HCT116 (cell line): ENCODE results near the gene TNKS2. TPM values are rescaled to one million over a fixed set of nuclear protein-coding genes. Genes with fewer than 3 reads are reported as not detected.

Source experiments
- ATAC-seq: fragments of 200-7000 bp; cut with Tn5 transposase; 2 replicates; pipeline ENCODE4 v1.9.1; 2020; ENCODE audit warnings: mild to moderate bottlenecking, moderate library complexity
- BruUV-seq: library from RNA; stranded (reverse); fragments of 400-500 nt; replicated peaks from 2 replicates; lab custom pipeline; 2021; lab: Mats Ljungman, UMichigan
- CTCF ChIA-PET: fragments of 300-600 bp; sonication (Branson Sonifier 250); formaldehyde crosslinking; loops from one replicate; lab custom pipeline; 2021; ENCODE audit warnings: antibody characterized with exemption; lab: Charles Lee
- POLR2A ChIA-PET: fragments of 300-600, 350-600 bp; sonication (Branson Sonifier 250); formaldehyde crosslinking; loops from one replicate; lab custom pipeline; 2021; ENCODE audit warnings: antibody characterized with exemption; lab: Charles Lee
- RAD21 ChIA-PET, 2 experiments: fragments of 300-600 bp; sonication (Branson Sonifier 250); formaldehyde crosslinking; loops; one replicate each; lab custom pipeline; 2023; ENCODE audit warnings: low total read pairs in 2 of 2; ENCODE audit not compliant: uncharacterized antibody in 2 of 2, unreplicated experiment in 2 of 2, low non-redundant PET in 1 of 2; lab: Charles Lee
- DNase-seq: peaks from one replicate; pipeline ENCODE4 v3.0.0-alpha.2; 2010; ENCODE audit warnings: low read depth, low spot score
- H2AFZ ChIP-seq: fragments of 200-600 bp; shearing (Covaris generic), sonication (generic); 2 replicates; pipeline ENCODE4 v1.6.1; 2017; ENCODE audit warnings: low read depth, mixed run types, mixed read lengths, antibody characterized with exemption, low read length; ENCODE audit not compliant: poor library complexity, severe bottlenecking
- H3K27ac ChIP-seq: 2 replicates; pipeline ENCODE4 v1.5.1; 2012; ENCODE audit warnings: low read depth, low read length
- H3K27me3 ChIP-seq: fragments of 200-600 bp; sonication (generic); 2 replicates; pipeline ENCODE4 v1.6.1; 2016; ENCODE audit warnings: mixed run types, low read length, mixed read lengths; ENCODE audit not compliant: insufficient read depth
- H3K36me3 ChIP-seq, 2 experiments: fragments of 200-500 bp in 1 of 2; fragments of 200-600 bp in 1 of 2; sonication (Bioruptor generic) in 1 of 2; sonication (generic) in 1 of 2; 2 replicates each; pipeline versions ENCODE4 v1.5.1 to v1.6.1; 2014 to 2016; ENCODE audit warnings: low read length in 2 of 2, inconsistent platforms in 1 of 2, mixed read lengths in 1 of 2, mixed run types in 1 of 2; ENCODE audit not compliant: insufficient read depth in 2 of 2, control insufficient read depth in 1 of 2
- H3K4me1 ChIP-seq, 2 experiments: fragments of 200-600 bp in 1 of 2; sonication (generic) in 1 of 2; 2 replicates each; pipeline versions ENCODE4 v1.5.1 to v1.6.1; 2012 to 2017; ENCODE audit warnings: low read length in 2 of 2, inconsistent platforms in 1 of 2, mild to moderate bottlenecking in 1 of 2, mixed read lengths in 1 of 2, mixed run types in 1 of 2, moderate library complexity in 1 of 2; ENCODE audit not compliant: insufficient read depth in 2 of 2, control insufficient read depth in 1 of 2
- H3K4me2 ChIP-seq: fragments of 200-600 bp; sonication (generic); 2 replicates; pipeline ENCODE4 v1.6.1; 2017; ENCODE audit warnings: mixed run types, low read length, mixed read lengths
- H3K4me3 ChIP-seq, 2 experiments: fragments of 200-600 bp in 1 of 2; sonication (generic) in 1 of 2; replicated peaks in 1 of 2; 2 replicates each; pipeline ENCODE4 v1.5.1; 2011 to 2016; ENCODE audit warnings: low read length in 2 of 2, control low read depth in 1 of 2, low read depth in 1 of 2, mild to moderate bottlenecking in 1 of 2, mixed read lengths in 1 of 2, mixed run types in 1 of 2
- H3K79me2 ChIP-seq: fragments of 200-600 bp; sonication (generic); 2 replicates; pipeline ENCODE4 v1.6.1; 2017; ENCODE audit warnings: mild to moderate bottlenecking, mixed run types, low read length, moderate library complexity, mixed read lengths; ENCODE audit not compliant: insufficient read depth
- H3K9ac ChIP-seq: fragments of 200-600 bp; sonication (generic); 2 replicates; pipeline ENCODE4 v1.6.1; 2016; ENCODE audit warnings: low read length, mixed read lengths
- H3K9me2 ChIP-seq: fragments of 200-600 bp; sonication (generic), shearing (Covaris generic); 2 replicates; pipeline ENCODE4 v1.6.1; 2017; ENCODE audit warnings: mixed run types, mild to moderate bottlenecking, moderate library complexity; ENCODE audit not compliant: insufficient read depth
- H3K9me3 ChIP-seq, 2 experiments: fragments of 200-500 bp in 1 of 2; fragments of 200-600 bp in 1 of 2; sonication (Bioruptor generic) in 1 of 2; sonication (generic) in 1 of 2; 2 replicates each; pipeline ENCODE4 v1.6.1; 2014 to 2017; ENCODE audit warnings: low read length in 2 of 2, mixed read lengths in 2 of 2, inconsistent platforms in 1 of 2, low read depth in 1 of 2, mild to moderate bottlenecking in 1 of 2, mixed run types in 1 of 2, moderate library complexity in 1 of 2; ENCODE audit not compliant: control insufficient read depth in 1 of 2, insufficient read depth in 1 of 2
- H4K20me1 ChIP-seq: fragments of 200-600 bp; sonication (generic), shearing (Covaris generic); 2 replicates; pipeline ENCODE4 v1.6.1; 2017; ENCODE audit warnings: mixed run types, mild to moderate bottlenecking, moderate library complexity; ENCODE audit not compliant: insufficient read depth
- CBX3 ChIP-seq: IDR thresholded peaks from 2 replicates; pipeline ENCODE4 v1.6.1; 2012; ENCODE audit warnings: low read depth
- EGR1 ChIP-seq: IDR thresholded peaks from 2 replicates; pipeline ENCODE4 v1.6.1; 2012; ENCODE audit warnings: low read depth
- ELF1 ChIP-seq: IDR thresholded peaks from 2 replicates; pipeline ENCODE4 v1.6.1; 2012; ENCODE audit warnings: low read depth, borderline replicate concordance
- EZH2 ChIP-seq: fragments of 200-600 bp; sonication (generic); IDR thresholded peaks from 2 replicates; pipeline ENCODE4 v1.6.1; 2017; ENCODE audit warnings: antibody characterized with exemption, mixed run types
- JUND ChIP-seq: IDR thresholded peaks from 2 replicates; pipeline ENCODE4 v1.6.1; 2012
- SIN3A ChIP-seq: IDR thresholded peaks from 2 replicates; pipeline ENCODE4 v1.6.1; 2012; ENCODE audit warnings: low read depth
- SP1 ChIP-seq: IDR thresholded peaks from 2 replicates; pipeline ENCODE4 v1.6.1; 2012; ENCODE audit warnings: low read depth
- SRF ChIP-seq: IDR thresholded peaks from 2 replicates; pipeline ENCODE4 v1.6.1; 2012; ENCODE audit warnings: low read depth
- ZFX ChIP-seq: fragments of 450-650 bp; IDR thresholded peaks from 2 replicates; pipeline ENCODE4 v1.6.1; 2017
- intact Hi-C: fragments of 100-400 bp; cut with micrococcal nuclease; formaldehyde crosslinking; loops from 2 replicates; pipeline ENCODE4 v1.10.0; 2022
- total RNA-seq: library from RNA; stranded (reverse); gene quantifications from one replicate; pipeline ENCODE4 v1.2.1, GENCODE V29; 2021; ENCODE audit not compliant: unreplicated experiment
- TF ChIP-seq, protein P1 (sequence below), 3 experiments: fragments of 200-600 bp in 1 of 3; sonication (generic) in 1 of 3; IDR thresholded peaks in 2 of 3; conservative IDR thresholded peaks in 1 of 3; 2 replicates each; pipeline ENCODE4 v1.5.1; 2012 to 2017; ENCODE audit warnings: low read depth in 2 of 3, low read length in 2 of 3, antibody characterized with exemption in 1 of 3, borderline replicate concordance in 1 of 3, control low read depth in 1 of 3, mild to moderate bottlenecking in 1 of 3, mixed read lengths in 1 of 3, mixed run types in 1 of 3, moderate library complexity in 1 of 3; ENCODE audit not compliant: insufficient read depth in 1 of 3
- TF ChIP-seq, protein P2 (sequence below): IDR thresholded peaks from 2 replicates; pipeline ENCODE4 v1.6.1; 2011; ENCODE audit warnings: mild to moderate bottlenecking, low read length, moderate library complexity; ENCODE audit not compliant: insufficient replicate concordance; ENCODE audit errors: extremely low read depth
- TF ChIP-seq, protein P3 (sequence below): IDR thresholded peaks from 2 replicates; pipeline ENCODE4 v1.6.1; 2012; ENCODE audit warnings: low read depth

The TNKS2 gene
- total RNA-seq, 1 experiment from 2014 or later = 20.7 TPM

DNA sequence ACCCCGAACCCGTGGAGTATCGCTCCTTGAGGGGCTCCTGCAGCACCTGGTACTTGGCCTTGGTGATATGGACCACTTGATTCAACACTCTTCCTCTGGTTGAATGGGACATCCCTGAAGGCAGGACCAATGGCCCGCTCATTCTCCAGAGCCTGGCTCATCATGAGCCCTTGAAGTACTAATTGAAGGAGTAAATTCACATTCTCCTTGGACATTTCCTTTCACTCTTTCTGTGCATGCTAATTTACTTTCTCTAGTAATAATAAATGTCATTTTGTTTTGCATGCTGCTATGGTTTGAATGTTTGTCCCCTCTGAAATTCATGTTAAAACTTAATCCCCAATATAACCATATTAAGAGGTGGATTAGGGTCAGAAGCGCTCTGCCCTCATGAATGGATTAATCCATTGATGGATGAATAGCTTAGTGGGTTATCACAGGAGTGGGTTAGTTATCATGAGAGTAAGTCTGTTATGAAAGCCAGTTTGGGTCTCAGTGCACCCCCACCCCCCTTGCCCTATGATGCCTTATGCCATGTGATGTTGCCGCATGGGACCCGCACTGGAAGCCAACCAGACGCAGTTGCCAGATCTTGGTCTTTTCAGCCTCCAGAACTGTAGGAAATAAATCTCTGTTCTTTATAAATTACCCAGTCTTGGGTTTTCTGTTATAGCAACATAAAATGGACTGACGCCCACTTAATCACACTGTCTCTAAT, 87.3 kb downstream of the TNKS2 start (continued):
- no peak for TF ChIP-seq JUND

DNA sequence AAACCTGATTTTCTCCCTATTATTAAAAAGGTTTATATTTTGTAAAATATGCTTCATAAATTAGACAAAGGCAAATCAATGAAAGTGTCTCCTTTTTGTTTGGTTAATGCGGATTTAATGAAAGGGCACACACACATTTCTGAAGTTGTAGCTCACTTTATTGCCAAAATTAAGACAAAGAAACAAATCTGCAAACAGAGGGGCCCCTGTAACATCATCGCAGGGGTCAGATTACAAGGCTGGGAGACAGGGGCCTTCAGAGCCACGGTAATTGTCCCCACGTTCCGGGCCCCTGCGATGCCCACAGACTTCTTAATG, 88.7 kb downstream of the TNKS2 start:
- Histone ChIP-seq H3K9me2 (no peaks in the 10 kb centered on the region), H3K9ac (no peak overlapping the region), H4K20me1 (no peaks in the 10 kb centered on the region), H3K9me3 (no peaks in the 10 kb centered on the region), H3K4me3 (no peak overlapping the region), H3K36me3 (no peaks in the 10 kb centered on the region), H3K27ac (no peak overlapping the region), H3K4me2 (no peak overlapping the region), H3K27me3 (no peaks in the 10 kb centered on the region), H3K79me2 (no peaks in the 10 kb centered on the region), H3K4me1 (peaks cover 8 to 9% of the 10 kb centered on the region in 2 experiments; a peak in 3 of 4 replicates)
- BruUV-seq = no TSS peak
- ChIA-PET CTCF (no interaction called here), POLR2A (no interaction called here)
- ATAC-seq = no peak
- no peak for DNase-seq
- intact Hi-C loops = no loop called here
- TF ChIP-seq, protein P1, sequence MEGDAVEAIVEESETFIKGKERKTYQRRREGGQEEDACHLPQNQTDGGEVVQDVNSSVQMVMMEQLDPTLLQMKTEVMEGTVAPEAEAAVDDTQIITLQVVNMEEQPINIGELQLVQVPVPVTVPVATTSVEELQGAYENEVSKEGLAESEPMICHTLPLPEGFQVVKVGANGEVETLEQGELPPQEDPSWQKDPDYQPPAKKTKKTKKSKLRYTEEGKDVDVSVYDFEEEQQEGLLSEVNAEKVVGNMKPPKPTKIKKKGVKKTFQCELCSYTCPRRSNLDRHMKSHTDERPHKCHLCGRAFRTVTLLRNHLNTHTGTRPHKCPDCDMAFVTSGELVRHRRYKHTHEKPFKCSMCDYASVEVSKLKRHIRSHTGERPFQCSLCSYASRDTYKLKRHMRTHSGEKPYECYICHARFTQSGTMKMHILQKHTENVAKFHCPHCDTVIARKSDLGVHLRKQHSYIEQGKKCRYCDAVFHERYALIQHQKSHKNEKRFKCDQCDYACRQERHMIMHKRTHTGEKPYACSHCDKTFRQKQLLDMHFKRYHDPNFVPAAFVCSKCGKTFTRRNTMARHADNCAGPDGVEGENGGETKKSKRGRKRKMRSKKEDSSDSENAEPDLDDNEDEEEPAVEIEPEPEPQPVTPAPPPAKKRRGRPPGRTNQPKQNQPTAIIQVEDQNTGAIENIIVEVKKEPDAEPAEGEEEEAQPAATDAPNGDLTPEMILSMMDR (IDR thresholded peaks at IDR 0.05 in 2 of 3, conservative IDR thresholded peaks at IDR 0.05 in 1 of 3; ENCODE audit: borderline replicate concordance in 1 of 3, insufficient read depth in 1 of 3, low read depth in 2 of 3, low read length in 2 of 3) = no peak
- TF ChIP-seq SP1 (no peak), ELF1 (no peak), EGR1 (no peak), SRF (no peak), EZH2 (no peak), ZFX (no peak), CBX3 (no peak), SIN3A (no peak)
- TF ChIP-seq, protein P2, sequence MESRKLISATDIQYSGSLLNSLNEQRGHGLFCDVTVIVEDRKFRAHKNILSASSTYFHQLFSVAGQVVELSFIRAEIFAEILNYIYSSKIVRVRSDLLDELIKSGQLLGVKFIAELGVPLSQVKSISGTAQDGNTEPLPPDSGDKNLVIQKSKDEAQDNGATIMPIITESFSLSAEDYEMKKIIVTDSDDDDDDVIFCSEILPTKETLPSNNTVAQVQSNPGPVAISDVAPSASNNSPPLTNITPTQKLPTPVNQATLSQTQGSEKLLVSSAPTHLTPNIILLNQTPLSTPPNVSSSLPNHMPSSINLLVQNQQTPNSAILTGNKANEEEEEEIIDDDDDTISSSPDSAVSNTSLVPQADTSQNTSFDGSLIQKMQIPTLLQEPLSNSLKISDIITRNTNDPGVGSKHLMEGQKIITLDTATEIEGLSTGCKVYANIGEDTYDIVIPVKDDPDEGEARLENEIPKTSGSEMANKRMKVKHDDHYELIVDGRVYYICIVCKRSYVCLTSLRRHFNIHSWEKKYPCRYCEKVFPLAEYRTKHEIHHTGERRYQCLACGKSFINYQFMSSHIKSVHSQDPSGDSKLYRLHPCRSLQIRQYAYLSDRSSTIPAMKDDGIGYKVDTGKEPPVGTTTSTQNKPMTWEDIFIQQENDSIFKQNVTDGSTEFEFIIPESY = no peak
- TF ChIP-seq, protein P3, sequence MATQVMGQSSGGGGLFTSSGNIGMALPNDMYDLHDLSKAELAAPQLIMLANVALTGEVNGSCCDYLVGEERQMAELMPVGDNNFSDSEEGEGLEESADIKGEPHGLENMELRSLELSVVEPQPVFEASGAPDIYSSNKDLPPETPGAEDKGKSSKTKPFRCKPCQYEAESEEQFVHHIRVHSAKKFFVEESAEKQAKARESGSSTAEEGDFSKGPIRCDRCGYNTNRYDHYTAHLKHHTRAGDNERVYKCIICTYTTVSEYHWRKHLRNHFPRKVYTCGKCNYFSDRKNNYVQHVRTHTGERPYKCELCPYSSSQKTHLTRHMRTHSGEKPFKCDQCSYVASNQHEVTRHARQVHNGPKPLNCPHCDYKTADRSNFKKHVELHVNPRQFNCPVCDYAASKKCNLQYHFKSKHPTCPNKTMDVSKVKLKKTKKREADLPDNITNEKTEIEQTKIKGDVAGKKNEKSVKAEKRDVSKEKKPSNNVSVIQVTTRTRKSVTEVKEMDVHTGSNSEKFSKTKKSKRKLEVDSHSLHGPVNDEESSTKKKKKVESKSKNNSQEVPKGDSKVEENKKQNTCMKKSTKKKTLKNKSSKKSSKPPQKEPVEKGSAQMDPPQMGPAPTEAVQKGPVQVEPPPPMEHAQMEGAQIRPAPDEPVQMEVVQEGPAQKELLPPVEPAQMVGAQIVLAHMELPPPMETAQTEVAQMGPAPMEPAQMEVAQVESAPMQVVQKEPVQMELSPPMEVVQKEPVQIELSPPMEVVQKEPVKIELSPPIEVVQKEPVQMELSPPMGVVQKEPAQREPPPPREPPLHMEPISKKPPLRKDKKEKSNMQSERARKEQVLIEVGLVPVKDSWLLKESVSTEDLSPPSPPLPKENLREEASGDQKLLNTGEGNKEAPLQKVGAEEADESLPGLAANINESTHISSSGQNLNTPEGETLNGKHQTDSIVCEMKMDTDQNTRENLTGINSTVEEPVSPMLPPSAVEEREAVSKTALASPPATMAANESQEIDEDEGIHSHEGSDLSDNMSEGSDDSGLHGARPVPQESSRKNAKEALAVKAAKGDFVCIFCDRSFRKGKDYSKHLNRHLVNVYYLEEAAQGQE = no peak
- TF ChIP-seq, all 23 proteins: peak for 0
- RAD21 ChIA-PET = no interaction called here
- H2AFZ ChIP-seq = no peak overlapping the region
